Loucy (cell line): ENCODE data around the gene CNKSR3.

Experiments used
- CTCF ChIP-seq: fragments of 200-600 bp; sonication (generic); conservative IDR thresholded peaks from 2 replicates; pipeline ENCODE4 v1.5.1; 2014; ENCODE audit warnings: mild to moderate bottlenecking, antibody characterized with exemption, low read length
- EZH2phosphoT487 ChIP-seq: fragments of 200-600 bp; IDR thresholded peaks from 2 replicates; pipeline ENCODE4 v1.6.1; 2018; ENCODE audit warnings: antibody characterized with exemption, mild to moderate bottlenecking, moderate library complexity, borderline replicate concordance

DNA sequence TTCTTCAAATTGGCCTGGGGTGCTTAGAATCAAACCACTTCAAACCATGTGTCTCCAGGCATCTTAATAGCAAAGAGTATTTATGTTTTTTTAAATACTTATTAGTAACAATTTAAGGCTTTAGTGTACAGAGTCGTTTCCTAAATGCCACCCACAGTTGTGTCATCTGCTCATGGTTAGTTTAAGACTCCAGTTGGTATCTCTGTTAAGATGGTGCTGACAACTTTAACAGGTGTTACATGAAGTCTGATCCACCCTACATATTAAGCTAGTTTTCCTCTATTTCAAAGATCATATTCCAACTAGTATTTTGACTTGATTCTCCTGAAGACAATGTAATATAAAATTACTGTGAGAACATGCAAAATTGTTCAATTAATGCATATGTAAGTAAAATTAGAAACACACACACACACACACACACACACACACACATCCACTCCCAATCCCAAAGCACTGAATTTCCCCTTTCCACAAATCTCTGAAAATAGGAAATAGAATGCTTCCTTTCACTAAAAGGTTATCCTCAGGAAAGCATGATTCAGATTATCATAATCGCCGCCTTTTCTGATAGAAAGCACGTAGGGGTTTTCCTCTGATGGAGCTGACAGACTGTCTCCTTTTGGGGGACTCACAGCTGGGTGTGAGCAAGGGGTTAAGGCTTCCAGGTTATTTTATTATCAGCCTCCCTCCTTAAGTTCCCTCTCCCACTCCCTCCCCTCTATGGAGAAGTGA lies 10.5 kb downstream of the CNKSR3 start:
- TF ChIP-seq CTCF, result no peak
- no peak for TF ChIP-seq EZH2phosphoT487
